Measurements from ENCODE around the gene TUBB. TPM values are rescaled to one million over a fixed set of nuclear protein-coding genes. Genes with fewer than 3 reads are reported as not detected.
"Not testable (repeated sequence)": the region's sequence is repeated elsewhere in the genome, so short reads cannot be mapped to it uniquely, and the experiment has no call there.

The TUBB gene
- total and polyA plus RNA-seq, 9 of the 15 experiments (the other 6 are each of a cell fraction or from before 2014, with no cell fraction given), result 971 to 2,870 (median 1,478) TPM

- H3K27me3 ChIP-seq (ENCODE audit: control insufficient read depth in 2 of 2, insufficient read depth in 2 of 2, low read length in 2 of 2); H2AFZ ChIP-seq (ENCODE audit: low read depth, low read length); intact Hi-C loops (cut with micrococcal nuclease); H3K27ac ChIP-seq (ENCODE audit: extremely low read depth, low read depth, low read length); H3K9me1 ChIP-seq (ENCODE audit: control insufficient read depth, insufficient read depth, low read length); BruUV-seq (replicated peaks); H3K4me3 ChIP-seq; FAIRE-seq; DNase-seq (ENCODE audit: extremely low read depth in 1 of 4, low spot score in 3 of 4); H3K4me2 ChIP-seq (ENCODE audit: insufficient read depth, low read length); ATAC-seq; H3K9me3 ChIP-seq (replicated peaks; ENCODE audit: control insufficient read depth, insufficient read depth, low read depth, low read length): not testable (repeated sequence)
- in situ Hi-C loops (cut with MboI), result loop anchor here (5.0 to 10.0 kb wide), 2 partner anchors 49 to 242 kb away; partner anchors contain the start of gene DHX16
- TF ChIP-seq SUPT5H (IDR thresholded peaks at IDR 0.05), result 0 out of 2 replicates have a peak, but pooled peaks have one; percentile 4
- TF ChIP-seq RBM25 (IDR thresholded peaks at IDR 0.05; ENCODE audit: low read depth, low read length, severe bottlenecking), result peak; percentile 30
- TF ChIP-seq ZNF431 (CRISPR knock-in tag; IDR thresholded peaks at IDR 0.05), result 0 out of 2 replicates have a peak, but pooled peaks have one; percentile 27
- TF ChIP-seq POLR2AphosphoS5 (IDR thresholded peaks at IDR 0.05; ENCODE audit: control insufficient read depth, insufficient read depth, low read depth, low read length), result 0 out of 2 replicates have a peak, but pooled peaks have one; percentile 57
- TF ChIP-seq ZKSCAN1 (IDR thresholded peaks at IDR 0.05; ENCODE audit: low read depth, low read length), result peak; percentile 88
- peak; percentile 87 for TF ChIP-seq THRAP3 (IDR thresholded peaks at IDR 0.05; ENCODE audit: borderline replicate concordance)
- TF ChIP-seq POLR2A (conservative IDR thresholded peaks at IDR 0.05), result peak; percentile 44
- peak; percentile 47 for TF ChIP-seq POLR2G (IDR thresholded peaks at IDR 0.05; ENCODE audit: low read depth, low read length)
- TF ChIP-seq RBFOX2 (IDR thresholded peaks at IDR 0.05; ENCODE audit: low read depth, low read length), result peak; percentile 54
- TF ChIP-seq RBM22 (IDR thresholded peaks at IDR 0.05; ENCODE audit: low read depth, low read length, poor library complexity, severe bottlenecking), result peak; percentile 47
- POLR2A ChIA-PET, result interaction anchor here (0.5 to 27.1 kb wide), 17 partner anchors 12 to 363 kb away, joined by 3 to 524 read pairs (median 3); partner anchors contain the start of genes FLOT1 and NRM
- CTCF ChIA-PET (ENCODE audit: low intra/inter-chr PET ratio), result interaction anchor here (0.6 to 5.0 kb wide), 2 partner anchors 17 to 44 kb away, joined by 3 to 92 read pairs; no protein-coding TSS in a partner anchor
- peaks cover 44% of the 10 kb centered on the region for H4K20me1 ChIP-seq (replicated peaks; ENCODE audit: control insufficient read depth, insufficient read depth, low read length)
- peaks cover 14 to 18% of the 10 kb centered on the region in 2 experiments; a peak in 4 of 5 replicates for H3K4me1 ChIP-seq (replicated peaks in 1 of 2; ENCODE audit: control insufficient read depth in 2 of 2, insufficient read depth in 2 of 2, low read length in 2 of 2)
- H3K9ac ChIP-seq (ENCODE audit: insufficient read depth in 1 of 2, low read depth in 2 of 2, low read length in 2 of 2), result peak overlapping the region in 1 of 2 experiments; percentile 47; a peak in 2 of 4 replicates
- peaks cover 68% of the 10 kb centered on the region for H3K79me2 ChIP-seq (ENCODE audit: control insufficient read depth, insufficient read depth, low read length)
- 88% methylated on average over 26 of the region's 29 CpGs for WGBS (ENCODE audit: insufficient coverage, low coverage, missing lambda C conversion rate)
- H3K36me3 ChIP-seq (ENCODE audit: control insufficient read depth, insufficient read depth, low read length), result peaks cover 64% of the 10 kb centered on the region
Observed at GRCh38 chr6:30723843-30724741, 3.9 kb downstream of the TUBB start.

Measured in K562 (cell line).